ENCODE data around the gene GPR85. TPM values are rescaled to one million over a fixed set of nuclear protein-coding genes. Genes with fewer than 3 reads are reported as not detected.

Gene GPR85
- total RNA-seq (1 to 10 TPM in 2 of 5 donors, not detected in 3; 1.7 to 2.6 TPM), polyA plus RNA-seq (under 1 TPM in 2 of 3 donors, not detected in 1; 0.31 to 0.48 TPM)
- long read RNA-seq, donor 1, partial matches to known transcripts = 0 of 1 reads
- long read RNA-seq, donor 1, other reads (novel, unspliced or antisense) = 0 of 1 reads
- long read RNA-seq, donor 2 = 0 reads
- long read RNA-seq, donor 3 = 0 reads
- long read RNA-seq, donor 4 = 0 reads
- long read RNA-seq, donor 5, partial matches to known transcripts = 0 of 1 reads
- long read RNA-seq, donor 5, other reads (novel, unspliced or antisense) = 0 of 1 reads
- long read RNA-seq, donor 6, partial matches to known transcripts = 0 of 4 reads
- long read RNA-seq, donor 6, other reads (novel, unspliced or antisense) = 0 of 4 reads
- long read RNA-seq, donor 7 = 0 reads
- long read RNA-seq, donor 8, partial matches to known transcripts = 0 of 1 reads
- long read RNA-seq, donor 8, other reads (novel, unspliced or antisense) = 0 of 1 reads
- long read RNA-seq, donor 9, partial matches to known transcripts = 0 of 2 reads
- long read RNA-seq, donor 9, other reads (novel, unspliced or antisense) = 0 of 2 reads
- long read RNA-seq, donor 10, partial matches to known transcripts = 0 of 1 reads
- long read RNA-seq, donor 10, other reads (novel, unspliced or antisense) = 0 of 1 reads

GRCh38 chr7:113086431-113086888 lies at the start of gene GPR85:
Gene GPR85, minus strand, starts transcription at chr7:113086827. Its CDS starts 2,106 bp downstream, at chr7:113084721.
- TF ChIP-seq CTCF (IDR thresholded peaks at IDR 0.05) (no peak), POLR2A (IDR thresholded peaks at IDR 0.05) (no peak), EP300 (IDR thresholded peaks at IDR 0.05) (no peak), POLR2AphosphoS5 (IDR thresholded peaks at IDR 0.05) (no peak)
- intact Hi-C loops (cut with DNase I; ENCODE audit: low total_unique reads) = no loop called here
- Histone ChIP-seq H3K4me1 (peaks cover 9 to 31% (median 16%) of the 10 kb centered on the region in 4 donors), H3K4me3 (peak within 1 kb of the TSS; percentile 44 to 50 (median 48)), H3K9me3 (no peaks in the 10 kb centered on the region), H3K36me3 (no peaks in the 10 kb centered on the region), H3K27ac (peak within 1 kb of the TSS; percentile 14 to 62 (median 52)), H3K27me3 (peaks cover 0 to 4% (median 0%) of the 10 kb centered on the region in 3 donors)
- DNase-seq = peak; percentile 40 to 92
- WGBS, 5 donors = 1 to 4% (median 1%) methylated on average over 8 to 29 of the region's 29 CpGs

DNA sequence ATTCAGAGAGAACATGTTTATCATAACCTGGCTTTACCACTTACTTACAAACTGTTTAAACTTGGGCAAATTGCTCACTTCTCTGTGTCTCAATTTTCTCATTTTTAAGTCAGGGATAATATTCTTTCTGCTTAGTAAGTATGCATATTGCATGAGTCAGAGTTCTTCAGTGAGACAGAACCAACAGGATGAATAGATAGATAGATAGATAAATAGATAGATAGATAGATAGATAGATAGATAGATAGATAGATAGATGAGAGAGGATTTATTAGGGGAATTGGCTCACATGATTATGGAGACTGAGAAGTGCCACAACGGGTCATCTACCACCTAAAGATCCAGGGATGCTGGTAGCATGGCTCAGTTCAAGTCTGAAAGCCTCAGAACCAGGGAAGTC lies 47.4 kb upstream of the GPR85 start:
- WGBS, 5 donors = 74 to 96% (median 80%) methylated on average over 1 of the region's 1 CpG

DNA sequence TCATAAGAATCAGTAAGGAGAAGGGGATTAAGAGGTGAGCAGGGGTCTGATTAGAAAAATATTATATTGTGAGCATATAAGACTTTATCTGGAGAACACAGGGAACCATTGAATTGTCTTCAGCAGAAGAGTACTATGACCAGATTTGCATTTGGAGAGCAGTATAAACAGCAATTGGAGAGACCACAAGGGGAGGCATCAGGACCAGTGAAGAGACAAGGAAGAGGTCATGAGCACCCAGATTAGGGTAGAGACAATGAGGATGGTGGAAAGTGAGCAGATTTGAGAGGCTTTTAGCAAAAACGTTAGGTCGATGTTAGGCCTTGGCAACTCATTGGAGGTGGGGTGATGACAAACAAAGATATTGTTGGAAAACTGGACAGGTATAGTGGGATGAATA lies 44.7 kb upstream of the GPR85 start:
- no peak for DNase-seq

More for the DNA sequence above, 47.4 kb upstream of the GPR85 start:
- Histone ChIP-seq H3K4me3 (no peak overlapping the region), H3K9me3 (no peaks in the 10 kb centered on the region), H3K27ac (no peak overlapping the region), H3K27me3 (no peaks in the 10 kb centered on the region), H3K36me3 (no peaks in the 10 kb centered on the region), H3K4me1 (no peaks in the 10 kb centered on the region)
- DNase-seq = no peak
- intact Hi-C loops (cut with DNase I; ENCODE audit: low total_unique reads) = no loop called here
- TF ChIP-seq POLR2A (IDR thresholded peaks at IDR 0.05) = no peak
- no peak for TF ChIP-seq POLR2AphosphoS5 (IDR thresholded peaks at IDR 0.05)
- no peak for TF ChIP-seq CTCF (IDR thresholded peaks at IDR 0.05)
- no peak for TF ChIP-seq EP300 (IDR thresholded peaks at IDR 0.05)

More for the DNA sequence above, 44.7 kb upstream of the GPR85 start:
- intact Hi-C loops (cut with DNase I; ENCODE audit: low total_unique reads) = no loop called here
- Histone ChIP-seq H3K36me3 (no peaks in the 10 kb centered on the region), H3K27ac (no peak overlapping the region), H3K4me3 (no peak overlapping the region), H3K27me3 (no peaks in the 10 kb centered on the region), H3K4me1 (no peaks in the 10 kb centered on the region), H3K9me3 (no peaks in the 10 kb centered on the region)
- WGBS, 5 donors = 52 to 63% (median 54%) methylated on average over 2 of the region's 2 CpGs
- TF ChIP-seq POLR2AphosphoS5 (IDR thresholded peaks at IDR 0.05) (no peak), CTCF (IDR thresholded peaks at IDR 0.05) (no peak), POLR2A (IDR thresholded peaks at IDR 0.05) (no peak), EP300 (IDR thresholded peaks at IDR 0.05) (no peak)

Measured in stomach (tissue), 19 donors.